H1 (cell line): ENCODE data around the gene PTPRG.

Experiments
- ASH2L ChIP-seq: fragments of 200-600, 300-600 bp; sonication (generic); IDR thresholded peaks from one replicate; pipeline ENCODE4 v1.7.1; 2017; ENCODE audit warnings: low read length
- BCL11A ChIP-seq, 2 experiments: IDR thresholded peaks; one replicate each; pipeline ENCODE4 v1.6.1; 2011; ENCODE audit warnings: low read depth in 2 of 2, low read length in 2 of 2, mild to moderate bottlenecking in 2 of 2
- BRCA1 ChIP-seq: IDR thresholded peaks from 2 replicates; pipeline ENCODE4 v1.6.1; 2012; ENCODE audit warnings: low read depth, low read length, improper control_type of control experiment
- CHD2 ChIP-seq: IDR thresholded peaks from 2 replicates; pipeline ENCODE4 v1.6.1; 2012; ENCODE audit warnings: low read length, improper control_type of control experiment
- CTCF ChIP-seq, 3 experiments: IDR thresholded peaks; 1 replicate in 2 of 3; 2 replicates in 1 of 3; pipeline versions ENCODE4 v1.5.1 to v1.6.1; 2011; ENCODE audit warnings: low read length in 3 of 3, mild to moderate bottlenecking in 3 of 3, inconsistent platforms in 2 of 3, low read depth in 1 of 3, moderate library complexity in 1 of 3; ENCODE audit not compliant: insufficient read depth in 1 of 3; ENCODE audit errors: control extremely low read depth in 1 of 3
- EGR1 ChIP-seq: IDR thresholded peaks from 2 replicates; pipeline ENCODE4 v1.6.1; 2011; ENCODE audit warnings: low read depth, low read length, borderline replicate concordance
- GABPA ChIP-seq: IDR thresholded peaks from 2 replicates; pipeline ENCODE4 v1.6.1; 2011; ENCODE audit warnings: mild to moderate bottlenecking, low read length, moderate library complexity, borderline replicate concordance; ENCODE audit not compliant: insufficient read depth
- JUND ChIP-seq: IDR thresholded peaks from 2 replicates; pipeline ENCODE4 v1.6.1; 2011; ENCODE audit warnings: mild to moderate bottlenecking, improper control_type of control experiment, low read length
- KDM4A ChIP-seq: IDR thresholded peaks from one replicate; pipeline ENCODE4 v1.7.1; 2012; ENCODE audit warnings: low read depth, mild to moderate bottlenecking, moderate library complexity, low read length, inconsistent platforms; ENCODE audit not compliant: severe bottlenecking
- NANOG ChIP-seq: IDR thresholded peaks from 2 replicates; pipeline ENCODE4 v1.6.1; 2011; ENCODE audit warnings: low read length, low read depth, mild to moderate bottlenecking, inconsistent platforms; ENCODE audit not compliant: insufficient read depth, poor library complexity, severe bottlenecking
- POLR2A ChIP-seq, 2 experiments: IDR thresholded peaks; 1 replicate in 1 of 2; 2 replicates in 1 of 2; pipeline ENCODE4 v1.6.1; 2011; ENCODE audit warnings: low read depth in 2 of 2, low read length in 2 of 2, mild to moderate bottlenecking in 2 of 2; ENCODE audit errors: control extremely low read depth in 1 of 2
- POLR2AphosphoS5 ChIP-seq: IDR thresholded peaks from 2 replicates; pipeline ENCODE4 v1.6.1; 2011; ENCODE audit warnings: low read depth, low read length

GRCh38 chr3:61518590-61518989 is 42.8 kb upstream of the PTPRG start:
- TF ChIP-seq POLR2AphosphoS5 = no peak
- TF ChIP-seq POLR2A (IDR thresholded peaks at IDR 0.05; ENCODE audit: control extremely low read depth in 1 of 2, low read depth in 2 of 2, low read length in 2 of 2) = no peak
- no peak for TF ChIP-seq CTCF (IDR thresholded peaks at IDR 0.05; ENCODE audit: control extremely low read depth in 1 of 3, insufficient read depth in 1 of 3, low read depth in 1 of 3, low read length in 3 of 3)
- TF ChIP-seq EGR1 = no peak
- no peak for TF ChIP-seq BCL11A (IDR thresholded peaks at IDR 0.05; ENCODE audit: low read depth in 2 of 2, low read length in 2 of 2)
- TF ChIP-seq GABPA = no peak
- no peak for TF ChIP-seq JUND
- TF ChIP-seq NANOG = no peak
- TF ChIP-seq ASH2L = no peak
- TF ChIP-seq BRCA1 = no peak
- TF ChIP-seq CHD2 = no peak
- TF ChIP-seq KDM4A = no peak
